ENCODE measurements around the gene UTP25.

DNA sequence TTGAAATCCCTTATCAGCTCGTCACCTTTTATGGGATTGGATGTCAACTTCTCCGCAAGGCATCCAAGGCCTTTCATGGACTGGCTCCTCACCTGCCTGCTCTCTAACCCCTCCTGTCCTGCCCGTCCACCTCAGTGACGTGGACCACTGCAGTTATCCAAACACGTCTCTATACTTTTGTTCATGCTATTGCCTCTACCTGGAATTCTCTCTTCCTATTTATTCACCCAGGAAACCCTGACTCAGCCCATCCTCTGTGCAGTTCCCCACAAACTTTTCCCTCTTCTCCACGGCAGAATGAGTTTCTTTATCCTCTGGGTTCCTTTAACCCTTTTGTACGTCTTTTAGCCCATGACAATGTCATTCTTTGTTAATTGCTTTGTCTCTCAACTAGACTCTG is 5.1 kb upstream of the UTP25 start:
- TF ChIP-seq ZNF8 (CRISPR knock-in tag; IDR thresholded peaks at IDR 0.05) (no peak), ZNF70 (CRISPR knock-in tag; IDR thresholded peaks at IDR 0.05) (no peak), ESRRG (CRISPR knock-in tag; IDR thresholded peaks at IDR 0.05) (no peak), RARB (CRISPR knock-in tag; IDR thresholded peaks at IDR 0.05) (no peak), ARNTL (CRISPR knock-in tag; IDR thresholded peaks at IDR 0.05; ENCODE audit: borderline replicate concordance, low read depth) (no peak), ZC3H10 (CRISPR knock-in tag; IDR thresholded peaks at IDR 0.05) (no peak; the same call in 1 of the 2 replicates), PPARA (CRISPR knock-in tag; IDR thresholded peaks at IDR 0.05; ENCODE audit: borderline replicate concordance) (no peak), CSDC2 (CRISPR knock-in tag; IDR thresholded peaks at IDR 0.05) (no peak)
- TF ChIP-seq, protein P1, sequence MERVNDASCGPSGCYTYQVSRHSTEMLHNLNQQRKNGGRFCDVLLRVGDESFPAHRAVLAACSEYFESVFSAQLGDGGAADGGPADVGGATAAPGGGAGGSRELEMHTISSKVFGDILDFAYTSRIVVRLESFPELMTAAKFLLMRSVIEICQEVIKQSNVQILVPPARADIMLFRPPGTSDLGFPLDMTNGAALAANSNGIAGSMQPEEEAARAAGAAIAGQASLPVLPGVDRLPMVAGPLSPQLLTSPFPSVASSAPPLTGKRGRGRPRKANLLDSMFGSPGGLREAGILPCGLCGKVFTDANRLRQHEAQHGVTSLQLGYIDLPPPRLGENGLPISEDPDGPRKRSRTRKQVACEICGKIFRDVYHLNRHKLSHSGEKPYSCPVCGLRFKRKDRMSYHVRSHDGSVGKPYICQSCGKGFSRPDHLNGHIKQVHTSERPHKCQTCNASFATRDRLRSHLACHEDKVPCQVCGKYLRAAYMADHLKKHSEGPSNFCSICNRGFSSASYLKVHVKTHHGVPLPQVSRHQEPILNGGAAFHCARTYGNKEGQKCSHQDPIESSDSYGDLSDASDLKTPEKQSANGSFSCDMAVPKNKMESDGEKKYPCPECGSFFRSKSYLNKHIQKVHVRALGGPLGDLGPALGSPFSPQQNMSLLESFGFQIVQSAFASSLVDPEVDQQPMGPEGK (CRISPR knock-in tag; IDR thresholded peaks at IDR 0.05; ENCODE audit: borderline replicate concordance) = no peak
- TF ChIP-seq, protein P2, sequence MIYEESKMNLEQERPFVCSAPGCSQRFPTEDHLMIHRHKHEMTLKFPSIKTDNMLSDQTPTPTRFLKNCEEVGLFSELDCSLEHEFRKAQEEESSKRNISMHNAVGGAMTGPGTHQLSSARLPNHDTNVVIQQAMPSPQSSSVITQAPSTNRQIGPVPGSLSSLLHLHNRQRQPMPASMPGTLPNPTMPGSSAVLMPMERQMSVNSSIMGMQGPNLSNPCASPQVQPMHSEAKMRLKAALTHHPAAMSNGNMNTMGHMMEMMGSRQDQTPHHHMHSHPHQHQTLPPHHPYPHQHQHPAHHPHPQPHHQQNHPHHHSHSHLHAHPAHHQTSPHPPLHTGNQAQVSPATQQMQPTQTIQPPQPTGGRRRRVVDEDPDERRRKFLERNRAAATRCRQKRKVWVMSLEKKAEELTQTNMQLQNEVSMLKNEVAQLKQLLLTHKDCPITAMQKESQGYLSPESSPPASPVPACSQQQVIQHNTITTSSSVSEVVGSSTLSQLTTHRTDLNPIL (CRISPR knock-in tag; IDR thresholded peaks at IDR 0.05; ENCODE audit: low read depth) = no peak
- TF ChIP-seq, protein P3, sequence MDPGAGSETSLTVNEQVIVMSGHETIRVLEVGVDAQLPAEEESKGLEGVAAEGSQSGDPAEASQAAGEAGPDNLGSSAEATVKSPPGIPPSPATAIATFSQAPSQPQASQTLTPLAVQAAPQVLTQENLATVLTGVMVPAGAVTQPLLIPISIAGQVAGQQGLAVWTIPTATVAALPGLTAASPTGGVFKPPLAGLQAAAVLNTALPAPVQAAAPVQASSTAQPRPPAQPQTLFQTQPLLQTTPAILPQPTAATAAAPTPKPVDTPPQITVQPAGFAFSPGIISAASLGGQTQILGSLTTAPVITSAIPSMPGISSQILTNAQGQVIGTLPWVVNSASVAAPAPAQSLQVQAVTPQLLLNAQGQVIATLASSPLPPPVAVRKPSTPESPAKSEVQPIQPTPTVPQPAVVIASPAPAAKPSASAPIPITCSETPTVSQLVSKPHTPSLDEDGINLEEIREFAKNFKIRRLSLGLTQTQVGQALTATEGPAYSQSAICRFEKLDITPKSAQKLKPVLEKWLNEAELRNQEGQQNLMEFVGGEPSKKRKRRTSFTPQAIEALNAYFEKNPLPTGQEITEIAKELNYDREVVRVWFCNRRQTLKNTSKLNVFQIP (CRISPR knock-in tag; IDR thresholded peaks at IDR 0.05; ENCODE audit: borderline replicate concordance, low read depth) = no peak
